SIG-M5 (cell line): ENCODE measurements around the gene SPTBN1.

Experiments
- DNase-seq: peaks from one replicate; lab custom pipeline; 2025; lab: John Stamatoyannopoulos, UW

SPTBN1 gene

DNA sequence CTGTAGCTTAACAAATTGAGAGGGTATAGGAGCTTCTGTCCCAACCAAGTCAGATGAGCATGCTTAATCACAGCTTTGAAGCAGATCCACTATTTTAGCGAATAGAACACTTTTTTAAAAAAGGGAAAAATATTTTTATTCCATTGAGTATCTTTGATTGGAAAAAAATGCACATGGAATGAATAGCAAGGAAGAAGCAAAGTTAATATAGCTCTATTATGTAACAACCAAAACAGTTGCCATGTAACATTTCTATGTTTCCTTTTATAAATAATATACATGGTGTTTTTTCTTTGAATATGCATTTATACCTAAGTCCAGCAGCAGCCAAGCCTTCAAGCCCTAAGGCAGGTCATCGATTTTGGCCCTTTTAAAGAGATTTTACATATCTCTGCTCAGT lies 21.4 kb upstream of the SPTBN1 start:
- no peak for DNase-seq

DNA sequence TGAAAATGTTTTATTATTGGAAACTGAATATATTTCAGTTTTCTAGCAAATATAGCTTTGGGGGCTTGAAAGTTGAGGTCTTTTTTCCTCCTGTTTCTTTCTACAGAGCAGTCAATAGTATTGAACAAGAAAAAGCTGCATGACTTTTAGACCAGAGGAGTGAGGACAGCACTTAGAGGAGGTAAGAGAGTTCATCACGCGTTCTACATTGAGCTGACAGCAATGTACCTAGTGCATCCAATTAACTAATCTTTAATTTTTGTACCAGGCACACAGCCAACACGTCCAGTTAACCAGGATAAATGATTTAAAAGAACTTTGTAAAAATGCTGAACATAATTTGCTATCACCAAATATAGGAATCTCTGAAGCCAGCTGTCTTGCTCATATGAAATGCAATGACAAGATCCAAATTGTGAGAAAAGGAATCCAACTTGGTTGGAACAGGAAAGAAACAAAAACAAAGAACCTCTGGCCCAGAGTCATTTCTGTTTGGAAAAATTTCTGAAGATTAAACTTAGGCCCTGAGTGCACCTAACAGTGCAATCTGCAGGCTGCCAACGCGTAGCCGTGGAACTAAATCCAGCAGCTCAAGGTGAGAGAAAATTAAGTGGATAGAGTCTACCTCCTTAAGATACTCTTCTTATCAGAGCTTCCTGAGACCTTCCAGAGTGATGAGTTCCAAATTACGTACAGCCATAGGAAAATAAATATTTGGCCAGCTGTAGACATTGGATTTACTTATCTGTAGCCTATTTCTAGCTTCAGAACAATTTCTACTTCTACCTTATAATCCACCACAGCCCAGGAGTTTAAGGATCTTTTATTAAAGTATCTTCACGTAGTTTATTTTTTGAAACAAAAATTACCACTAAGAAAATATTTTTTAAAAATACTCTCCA lies 20.6 kb upstream of the SPTBN1 start:
- DNase-seq: no peak

DNA sequence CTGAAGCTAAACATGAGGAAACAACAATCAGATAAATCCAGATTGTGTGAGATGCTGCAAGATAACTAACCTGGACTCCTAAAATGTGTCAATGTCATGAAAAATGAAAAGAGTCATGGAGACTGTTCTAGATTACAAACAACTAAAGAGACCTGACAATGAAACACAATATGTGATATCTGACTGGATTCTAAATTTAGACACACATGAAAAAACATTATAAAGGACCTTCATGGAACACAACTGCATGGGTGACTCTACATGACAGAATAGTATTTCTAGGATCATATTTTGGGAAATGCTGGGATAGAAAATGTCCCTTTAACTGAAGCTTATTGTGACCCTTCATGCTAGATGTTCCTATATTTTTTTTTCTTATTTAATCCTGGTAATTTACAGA lies 18.5 kb upstream of the SPTBN1 start:
- no peak for DNase-seq

- no peak for DNase-seq
Observed at GRCh38 chr2:54438271-54438670, 17.9 kb upstream of the SPTBN1 start.

DNA sequence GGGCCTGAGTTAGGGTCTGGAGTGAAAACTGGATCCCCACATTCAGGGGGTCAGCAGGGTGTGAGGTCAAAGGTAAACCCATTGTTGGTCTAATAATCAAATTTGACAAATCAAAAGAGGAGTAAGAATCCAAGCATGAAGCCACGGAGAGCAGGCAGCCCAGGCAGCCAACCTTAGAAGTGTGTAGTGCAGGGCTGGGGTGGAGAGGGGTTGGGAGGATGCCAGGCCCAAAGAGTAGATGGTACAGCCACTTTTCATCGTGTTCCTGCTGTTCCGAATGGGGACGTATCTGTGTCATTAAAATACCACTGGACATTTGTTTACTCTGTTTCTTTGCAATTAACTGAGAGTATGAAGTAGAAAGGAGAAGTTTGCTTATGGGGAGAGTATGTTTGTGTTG lies 16.5 kb upstream of the SPTBN1 start:
- DNase-seq: no peak

DNA sequence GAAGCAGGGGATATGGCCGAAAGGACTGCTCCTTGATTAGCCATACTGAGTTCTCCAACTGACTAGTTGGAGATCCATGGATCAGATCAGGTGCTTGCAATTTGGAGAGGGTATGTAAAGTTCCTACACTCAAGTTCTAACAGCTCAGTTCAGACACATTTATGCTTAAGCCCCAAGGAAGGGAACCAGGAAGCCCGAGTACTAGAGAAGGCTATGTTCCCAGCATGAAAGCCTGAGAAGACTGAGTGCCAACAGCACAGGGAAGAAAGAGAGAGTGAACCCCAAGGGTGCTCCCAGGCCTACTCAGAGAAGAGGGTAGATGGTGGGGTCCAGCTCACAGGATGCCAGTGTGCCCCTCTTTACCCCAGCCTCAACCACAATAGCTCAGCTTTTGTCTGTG lies 16.1 kb upstream of the SPTBN1 start:
- DNase-seq: no peak

DNA sequence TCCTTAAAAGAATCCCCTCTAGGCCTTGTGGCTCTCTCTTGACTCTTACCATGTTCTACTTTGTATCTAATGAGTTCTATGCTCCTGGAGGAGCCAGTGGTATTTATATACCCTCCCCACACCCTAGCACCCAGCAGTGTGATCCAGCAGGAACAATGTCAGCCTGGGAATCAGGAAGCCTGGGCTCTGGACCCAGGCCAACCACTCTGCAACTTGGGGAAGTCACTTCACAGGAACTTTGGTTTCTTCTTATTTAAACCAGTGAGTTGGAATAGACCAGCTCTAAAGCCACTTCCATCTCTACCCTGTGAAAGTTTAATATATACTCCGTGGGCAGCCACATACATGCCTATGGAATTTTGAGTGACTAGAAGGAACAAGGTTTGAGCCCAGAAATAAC lies 11.6 kb upstream of the SPTBN1 start:
- DNase-seq: no peak

GRCh38 chr2:54446122-54446521 lies 10.0 kb upstream of the SPTBN1 start:
- no peak for DNase-seq

- no peak for DNase-seq
Observed at GRCh38 chr2:54446625-54447024, 9.5 kb upstream of the SPTBN1 start.

DNA sequence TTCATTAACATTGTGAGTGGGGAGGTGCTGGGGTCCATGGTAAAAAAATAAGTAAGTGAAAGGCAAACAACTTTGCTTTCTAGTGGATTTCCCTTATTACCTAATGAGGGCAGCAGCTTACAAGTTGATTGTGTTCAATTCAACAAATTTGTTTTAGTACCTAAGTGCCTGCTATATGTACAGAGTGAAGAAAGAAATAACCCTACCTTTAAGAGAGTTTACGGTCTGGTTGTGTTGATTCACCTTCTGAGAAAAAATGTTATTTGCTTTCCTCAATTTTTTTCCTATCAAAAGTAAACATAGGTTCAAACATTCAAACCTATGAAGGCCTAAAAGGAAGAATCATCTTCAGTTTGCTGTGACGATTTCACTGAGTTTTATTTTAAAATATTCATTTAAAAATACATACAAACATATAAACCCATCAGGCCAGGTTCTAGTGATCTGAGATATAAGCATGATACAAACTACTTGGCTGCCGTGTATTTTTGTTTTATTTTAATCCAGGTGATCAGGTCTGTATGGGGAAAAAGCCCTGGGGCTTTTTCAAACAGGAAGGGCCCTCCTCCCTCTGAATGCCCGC lies 1.5 kb upstream of the SPTBN1 start:
- no peak for DNase-seq

- DNase-seq: no peak
Observed at GRCh38 chr2:54455131-54455562, 980 bp upstream of the SPTBN1 start.

- no peak for DNase-seq
Observed at GRCh38 chr2:54456362-54456611, 160 bp downstream of the SPTBN1 start.

DNA sequence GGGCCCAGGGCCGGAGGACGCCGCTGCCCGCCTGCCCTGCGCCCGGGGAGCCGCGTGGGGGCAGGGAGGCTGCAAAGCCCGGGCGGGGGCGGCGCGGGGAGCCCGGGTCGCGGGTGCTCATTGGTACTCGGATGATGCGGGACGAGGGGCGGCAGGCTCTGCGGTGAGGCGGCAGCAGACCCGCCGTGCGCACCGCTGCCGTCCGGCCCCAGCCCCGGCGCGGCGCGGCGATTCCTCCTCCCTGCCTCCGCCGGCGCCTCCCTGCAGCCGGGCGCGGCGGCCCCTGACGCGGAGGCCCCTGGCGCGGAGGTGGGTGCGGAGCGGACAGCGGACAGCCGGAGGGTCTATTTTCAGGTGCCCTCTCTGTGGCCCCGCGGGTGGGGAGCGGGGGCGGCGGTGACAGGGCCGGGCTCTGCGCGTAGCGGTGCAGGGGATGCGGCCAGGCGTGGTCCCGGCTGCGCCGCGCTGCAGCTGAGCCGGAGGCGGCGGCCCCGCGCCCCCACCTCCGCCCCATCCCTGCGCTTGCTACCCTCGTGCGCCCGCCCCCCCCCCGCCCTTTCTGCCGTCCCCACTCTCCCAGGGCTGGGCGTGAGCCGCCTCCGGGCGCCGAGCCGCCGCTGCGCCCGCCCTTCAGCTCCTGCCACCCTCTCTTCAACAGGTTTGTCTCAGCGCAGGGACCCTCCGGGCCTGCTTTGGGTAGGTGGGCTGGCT lies 640 bp downstream of the SPTBN1 start:
- no peak for DNase-seq

- no peak for DNase-seq
Observed at GRCh38 chr2:54457323-54458023, 1.3 kb downstream of the SPTBN1 start.

- peak; percentile 21 for DNase-seq
Observed at GRCh38 chr2:54459037-54459441, 2.9 kb downstream of the SPTBN1 start.

GRCh38 chr2:54461261-54461660 lies 5.1 kb downstream of the SPTBN1 start:
- no peak for DNase-seq

DNA sequence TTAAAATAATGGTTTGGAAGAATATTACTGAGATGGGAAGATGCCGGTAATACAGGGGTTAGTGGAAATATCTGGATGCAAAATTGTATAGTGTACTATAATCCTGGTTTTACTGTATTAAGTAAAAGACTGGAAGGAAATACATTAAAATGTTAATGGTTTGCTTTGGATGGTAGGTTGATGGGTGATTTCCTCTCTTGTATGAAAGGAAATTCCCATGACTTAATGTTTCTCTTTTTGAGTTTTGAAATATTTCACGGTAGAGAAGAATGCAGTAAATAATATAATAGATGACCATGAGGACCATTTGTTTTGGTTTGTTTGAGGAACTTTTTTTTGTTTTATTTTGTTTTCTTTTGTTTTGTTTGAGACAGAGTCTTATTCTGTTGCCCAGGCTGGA lies 8.2 kb downstream of the SPTBN1 start:
- DNase-seq: no peak

- no peak for DNase-seq
Observed at GRCh38 chr2:54465143-54465542, 9.0 kb downstream of the SPTBN1 start.

GRCh38 chr2:54466870-54467269 lies 10.7 kb downstream of the SPTBN1 start:
- no peak for DNase-seq

- DNase-seq: no peak
Observed at GRCh38 chr2:54468673-54469072, 12.5 kb downstream of the SPTBN1 start.

DNA sequence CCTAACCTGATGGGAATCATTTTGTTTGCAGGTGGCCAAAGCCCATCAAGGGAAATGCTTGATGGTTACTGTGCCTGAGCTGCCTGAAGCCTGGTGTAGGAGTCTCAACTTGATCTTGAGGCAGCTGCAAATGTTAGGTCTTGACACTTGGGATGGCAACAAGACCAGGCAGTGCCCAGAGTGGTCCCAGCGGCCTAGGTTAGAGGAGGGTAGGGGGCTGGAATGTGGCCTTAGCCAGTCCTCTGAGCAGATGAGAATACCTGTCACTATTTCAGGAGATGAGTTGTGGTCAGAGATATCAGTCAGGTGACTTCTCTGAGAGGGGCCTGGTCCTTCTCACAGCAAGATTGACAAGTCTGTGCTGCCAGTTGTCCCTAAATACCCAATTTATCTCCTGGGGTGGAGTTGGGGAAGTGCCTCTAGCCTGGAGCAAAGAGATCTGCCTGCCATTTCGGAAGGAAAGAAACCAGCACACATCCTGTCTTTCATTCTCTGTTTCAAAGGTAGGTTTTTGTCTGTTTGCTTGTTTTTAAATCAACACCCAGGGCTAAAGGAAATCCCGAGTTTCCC lies 13.4 kb downstream of the SPTBN1 start:
- DNase-seq: no peak

DNA sequence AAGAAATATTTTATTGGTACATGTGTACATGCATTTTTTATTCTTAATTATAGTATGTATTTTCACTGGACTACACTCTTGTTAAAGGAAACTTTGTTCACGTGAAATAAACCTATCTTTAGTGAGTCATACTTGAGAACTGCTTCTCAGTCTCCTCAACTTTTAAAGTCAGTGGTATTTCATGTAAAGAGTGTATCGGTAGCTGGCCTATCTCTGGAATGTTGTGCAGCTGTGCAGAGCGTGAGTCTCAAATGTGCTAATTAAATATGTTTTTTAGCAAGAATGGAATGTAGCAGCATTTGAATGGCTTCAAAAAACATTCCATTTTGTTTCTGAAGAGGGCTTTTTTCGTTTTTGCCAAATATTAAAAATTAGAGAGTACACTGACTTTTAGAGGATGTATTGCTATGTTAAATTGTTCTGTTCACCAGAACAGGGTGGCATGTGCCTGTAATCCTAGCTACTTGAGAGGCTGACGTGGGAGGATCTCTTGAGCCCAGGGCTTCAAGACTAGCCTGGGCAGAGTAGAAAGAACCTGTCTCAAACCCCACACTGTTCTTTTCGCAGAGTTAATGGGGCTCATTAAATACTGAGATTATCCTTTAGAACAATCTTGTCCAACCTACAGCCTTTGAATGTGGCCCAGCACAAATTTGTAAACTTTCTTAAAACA lies 14.3 kb downstream of the SPTBN1 start:
- no peak for DNase-seq
